Activated CD8-positive, alpha-beta memory T cell treated with anti-CD3 and anti-CD28 coated beads, Interleukin-2, amount 50 U/mL, for 48 hours (primary cell): ENCODE data around the gene ERGIC1.

Experiments
- DNase-seq: peaks from one replicate; pipeline ENCODE4 v3.0.0-alpha.2; 2020

Gene ERGIC1

GRCh38 chr5:172994405-172994804, 160.4 kb downstream of the ERGIC1 start:
- no peak for DNase-seq

DNA sequence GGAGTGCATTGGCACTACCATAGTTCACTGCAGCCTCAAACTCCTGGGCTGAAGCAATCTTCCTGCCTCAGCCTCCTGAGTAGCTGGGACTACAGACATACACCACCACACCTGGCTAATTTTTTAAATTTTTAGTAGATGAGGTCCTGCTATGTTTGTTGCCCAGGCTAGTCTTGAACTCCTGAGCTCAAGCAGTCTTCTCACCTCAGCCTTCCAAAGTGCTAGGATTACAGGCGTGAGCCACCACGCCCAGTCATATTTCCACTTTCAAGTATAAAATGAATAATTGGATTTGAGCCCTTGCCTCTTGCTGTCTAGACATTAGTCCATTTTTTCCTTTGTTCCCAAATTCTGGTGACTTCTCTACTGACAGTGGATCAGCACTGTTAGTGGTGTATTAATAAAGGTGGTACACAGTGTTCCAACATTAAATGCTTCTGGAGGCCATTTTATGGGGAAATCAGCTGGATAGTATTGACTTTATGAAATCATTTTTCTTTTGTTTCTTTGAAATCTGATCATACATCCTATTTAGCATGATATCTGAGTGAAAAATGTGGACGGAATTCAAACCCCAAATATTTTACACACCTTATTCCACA, 165.4 kb downstream of the ERGIC1 start:
- DNase-seq, result peak; percentile 42

DNA sequence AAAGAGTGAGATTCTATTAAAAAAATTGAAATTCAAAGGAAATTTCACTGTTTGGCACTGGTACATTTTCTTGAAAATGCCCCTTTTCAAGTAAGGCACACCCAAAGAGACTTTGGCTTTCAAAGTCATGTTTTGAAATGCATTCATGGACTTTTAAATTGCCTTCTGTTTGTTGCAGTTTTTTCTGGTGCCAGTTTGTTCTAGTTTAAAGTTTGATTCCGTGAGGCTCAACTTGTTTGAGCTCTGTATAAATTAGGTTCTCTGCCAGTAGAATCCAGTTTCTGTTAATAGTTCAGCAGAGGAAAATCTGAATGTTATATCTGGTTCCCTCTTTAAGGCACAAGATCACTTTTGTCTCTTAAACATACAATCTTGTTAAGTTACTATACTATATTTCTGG, 165.9 kb downstream of the ERGIC1 start:
- no peak for DNase-seq

- DNase-seq, result peak; percentile 55
Measured at GRCh38 chr5:173001229-173001841, 167.3 kb downstream of the ERGIC1 start.
